Measurements from ENCODE around the gene GAPT.
"Not testable (repeated sequence)": the region's sequence is repeated elsewhere in the genome, so short reads cannot be mapped to it uniquely, and the experiment has no call there.

Gene GAPT

DNA sequence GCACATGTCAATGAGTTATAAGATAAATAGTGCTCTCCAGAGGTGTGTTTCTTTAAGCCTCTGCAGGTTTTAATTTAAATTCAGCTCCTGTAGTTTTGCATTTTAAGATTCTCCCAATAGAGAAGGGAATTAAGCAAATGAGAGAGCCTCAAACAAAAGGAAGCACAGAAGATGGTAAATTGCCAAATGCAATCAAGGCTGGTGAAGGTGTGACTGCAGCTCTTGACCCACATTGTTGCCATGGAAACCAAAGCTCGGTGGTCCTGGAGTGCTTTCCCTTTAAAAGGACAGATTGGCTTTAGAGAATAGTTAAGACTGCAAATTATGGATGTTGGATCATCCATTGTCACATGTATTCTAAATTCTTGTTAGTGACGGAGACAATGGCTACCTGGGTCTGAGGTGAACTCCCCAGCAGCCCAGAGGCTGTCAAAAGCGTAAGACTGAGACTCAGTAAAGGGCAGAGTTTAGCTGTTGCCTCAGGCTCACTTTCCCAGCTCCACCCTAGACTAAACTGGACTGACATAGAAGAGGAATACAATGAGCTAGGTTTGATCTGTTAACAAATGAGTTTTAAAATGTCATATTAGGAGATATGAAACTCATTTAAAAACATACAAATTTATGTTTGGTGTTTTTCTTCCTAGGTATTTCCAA lies 12.3 kb downstream of the GAPT start:
- peaks cover 8% of the 10 kb centered on the region for H3K4me1 Mint-ChIP-seq
- peaks cover 13% of the 10 kb centered on the region for H3K27me3 Mint-ChIP-seq
- CTCF ChIA-PET, result interaction anchor here (0.9 kb wide), 1 partner anchor 9 kb away, joined by 3 read pairs; no protein-coding TSS in a partner anchor
- H3K9me3 Mint-ChIP-seq, result no peaks in the 10 kb centered on the region
- DNase-seq, result no peak
- no peak overlapping the region for H3K4me3 Mint-ChIP-seq
- no peak overlapping the region for H3K27ac Mint-ChIP-seq
- H3K36me3 Mint-ChIP-seq, result no peaks in the 10 kb centered on the region

GRCh38 chr5:58504766-58505165 lies 13.5 kb downstream of the GAPT start:
- Mint-ChIP-seq H3K4me1 (peaks cover 6% of the 10 kb centered on the region), H3K4me3 (no peak overlapping the region), H3K36me3 (no peaks in the 10 kb centered on the region), H3K27ac (no peak overlapping the region), H3K27me3 (peaks cover 11% of the 10 kb centered on the region), H3K9me3 (no peaks in the 10 kb centered on the region)
- CTCF ChIA-PET, result no interaction called here
- no peak for DNase-seq

DNA sequence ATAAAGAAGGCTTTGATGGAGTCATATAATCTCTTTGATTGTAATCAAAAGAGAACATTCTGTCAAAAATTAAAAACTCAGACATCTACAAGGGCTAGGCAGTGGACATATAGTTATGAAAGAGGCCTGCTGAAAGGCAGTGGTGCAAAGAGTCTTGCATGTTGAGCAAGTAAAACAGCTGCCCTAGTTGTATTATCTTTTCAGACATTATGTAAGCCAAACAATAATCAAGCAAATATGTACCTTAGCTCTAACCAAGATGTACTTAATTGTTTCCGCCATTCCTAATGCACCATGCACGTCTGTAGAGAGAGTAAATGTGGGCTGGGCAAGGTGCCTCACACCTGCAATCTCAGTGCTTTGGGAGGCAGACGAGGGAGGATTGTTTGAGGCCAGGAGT lies 14.3 kb downstream of the GAPT start:
- no peak for DNase-seq
- CTCF ChIA-PET, result no interaction called here
- Mint-ChIP-seq H3K4me1 (no peaks in the 10 kb centered on the region), H3K4me3 (no peak overlapping the region), H3K9me3 (no peaks in the 10 kb centered on the region), H3K36me3 (no peaks in the 10 kb centered on the region), H3K27me3 (peaks cover 10% of the 10 kb centered on the region), H3K27ac (no peak overlapping the region)

- no peaks in the 10 kb centered on the region for H3K9me3 Mint-ChIP-seq
- no peak overlapping the region for H3K4me3 Mint-ChIP-seq
- CTCF ChIA-PET, result no interaction called here
- DNase-seq, result no peak
- H3K36me3 Mint-ChIP-seq, result no peaks in the 10 kb centered on the region
- H3K27me3 Mint-ChIP-seq, result peaks cover 10% of the 10 kb centered on the region
- H3K27ac Mint-ChIP-seq, result no peak overlapping the region
- H3K4me1 Mint-ChIP-seq, result no peaks in the 10 kb centered on the region
Observed at GRCh38 chr5:58505971-58506640, 14.9 kb downstream of the GAPT start.

DNA sequence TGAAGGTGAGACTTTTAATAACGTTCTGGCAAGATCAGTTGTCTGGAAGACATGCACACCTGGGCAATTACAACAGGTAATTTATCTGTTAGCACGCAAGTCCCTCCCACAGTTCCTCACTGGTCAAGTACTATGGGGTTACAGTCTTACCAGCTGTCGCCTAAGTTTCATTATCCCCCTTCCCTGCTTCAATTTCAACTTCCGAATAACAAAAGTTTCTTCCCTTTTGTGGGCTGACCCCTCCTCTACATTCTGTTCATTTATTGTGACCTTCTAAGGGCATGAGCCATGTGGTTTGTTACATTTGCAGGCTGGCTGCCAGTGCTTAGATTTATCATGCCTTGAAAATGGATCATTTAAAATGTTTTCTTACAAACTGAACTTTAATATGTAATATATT lies 16.5 kb downstream of the GAPT start:
- CTCF ChIA-PET, result no interaction called here
- Mint-ChIP-seq H3K4me1 (no peaks in the 10 kb centered on the region), H3K9me3 (no peaks in the 10 kb centered on the region), H3K27me3 (peaks cover 10% of the 10 kb centered on the region), H3K36me3 (no peaks in the 10 kb centered on the region), H3K27ac (no peak overlapping the region), H3K4me3 (no peak overlapping the region)
- DNase-seq, result no peak

GRCh38 chr5:58517198-58517597 lies 26.0 kb downstream of the GAPT start:
- Mint-ChIP-seq H3K4me1 (no peaks in the 10 kb centered on the region), H3K27ac (no peak overlapping the region), H3K4me3 (no peak overlapping the region), H3K9me3 (peaks cover 7% of the 10 kb centered on the region), H3K36me3 (no peaks in the 10 kb centered on the region), H3K27me3 (no peaks in the 10 kb centered on the region)
- CTCF ChIA-PET, result no interaction called here
- DNase-seq, result no peak

DNA sequence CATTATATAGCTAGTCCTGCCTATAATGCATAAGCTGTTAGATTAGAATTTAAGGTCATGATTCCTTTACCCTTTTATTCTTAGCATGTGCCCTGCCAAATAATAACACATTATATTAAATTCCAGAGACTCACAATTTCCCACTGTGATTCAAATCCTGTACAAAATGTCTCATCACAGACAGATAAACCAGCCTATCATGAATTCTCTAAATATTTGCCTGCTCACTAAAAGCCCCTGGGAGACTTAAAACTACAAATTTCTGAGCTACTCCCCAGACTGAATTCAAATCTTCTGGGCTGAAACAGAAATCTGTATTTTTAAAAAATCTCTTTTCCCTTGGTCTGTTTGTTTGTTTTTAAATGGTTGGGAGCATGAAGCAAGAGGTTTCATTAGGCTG lies 32.7 kb downstream of the GAPT start:
- H3K27me3 Mint-ChIP-seq, result no peaks in the 10 kb centered on the region
- H3K27ac Mint-ChIP-seq, result no peak overlapping the region
- H3K4me1 Mint-ChIP-seq, result no peaks in the 10 kb centered on the region
- CTCF ChIA-PET, result no interaction called here
- H3K9me3 Mint-ChIP-seq, result no peaks in the 10 kb centered on the region
- no peaks in the 10 kb centered on the region for H3K36me3 Mint-ChIP-seq
- no peak for DNase-seq
- no peak overlapping the region for H3K4me3 Mint-ChIP-seq

- Mint-ChIP-seq H3K36me3 (no peaks in the 10 kb centered on the region), H3K27me3 (no peaks in the 10 kb centered on the region), H3K27ac (no peak overlapping the region), H3K9me3 (no peaks in the 10 kb centered on the region), H3K4me3 (no peak overlapping the region), H3K4me1 (no peaks in the 10 kb centered on the region)
- CTCF ChIA-PET, result no interaction called here
- no peak for DNase-seq
Observed at GRCh38 chr5:58524571-58524970, 33.3 kb downstream of the GAPT start.

GRCh38 chr5:58530942-58531490 lies 39.8 kb downstream of the GAPT start:
- Mint-ChIP-seq H3K4me1 (no peaks in the 10 kb centered on the region), H3K27ac (no peak overlapping the region)

DNA sequence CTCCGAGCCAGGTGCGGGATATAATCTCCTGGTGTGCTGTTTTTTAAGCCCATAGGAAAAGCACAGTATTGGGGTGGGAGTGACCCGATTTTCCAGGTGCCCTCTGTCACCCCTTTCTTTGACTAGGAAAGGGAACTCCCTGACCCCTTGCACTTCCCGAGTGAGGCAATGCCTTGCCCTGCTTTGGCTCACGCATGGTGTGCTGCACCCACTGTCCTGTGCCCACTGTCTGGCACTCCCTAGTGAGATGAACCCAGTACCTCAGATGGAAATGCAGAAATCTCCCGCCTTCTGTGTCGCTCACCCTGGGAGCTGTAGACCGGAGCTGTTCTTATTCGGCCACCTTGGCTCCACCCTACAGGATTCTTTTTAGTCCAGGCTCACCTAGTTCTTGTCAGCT lies 50.7 kb downstream of the GAPT start:
- DNase-seq, H3K4me1 Mint-ChIP-seq, CTCF ChIA-PET, H3K27me3 Mint-ChIP-seq, H3K4me3 Mint-ChIP-seq, H3K36me3 Mint-ChIP-seq, H3K27ac Mint-ChIP-seq, H3K9me3 Mint-ChIP-seq: not testable (repeated sequence)

More at GRCh38 chr5:58530942-58531490, 39.8 kb downstream of the GAPT start:
- DNase-seq, result no peak
- no peak overlapping the region for H3K4me3 Mint-ChIP-seq
- H3K9me3 Mint-ChIP-seq, result no peaks in the 10 kb centered on the region
- H3K27me3 Mint-ChIP-seq, result no peaks in the 10 kb centered on the region
- H3K36me3 Mint-ChIP-seq, result no peaks in the 10 kb centered on the region
- CTCF ChIA-PET, result no interaction called here

- Mint-ChIP-seq H3K27ac (no peak overlapping the region), H3K4me1 (no peaks in the 10 kb centered on the region), H3K27me3 (no peaks in the 10 kb centered on the region), H3K9me3 (peaks cover 3% of the 10 kb centered on the region), H3K36me3 (no peaks in the 10 kb centered on the region), H3K4me3 (no peak overlapping the region)
- CTCF ChIA-PET, result no interaction called here
- DNase-seq, result no peak
Observed at GRCh38 chr5:58542709-58543108, 51.5 kb downstream of the GAPT start.

DNA sequence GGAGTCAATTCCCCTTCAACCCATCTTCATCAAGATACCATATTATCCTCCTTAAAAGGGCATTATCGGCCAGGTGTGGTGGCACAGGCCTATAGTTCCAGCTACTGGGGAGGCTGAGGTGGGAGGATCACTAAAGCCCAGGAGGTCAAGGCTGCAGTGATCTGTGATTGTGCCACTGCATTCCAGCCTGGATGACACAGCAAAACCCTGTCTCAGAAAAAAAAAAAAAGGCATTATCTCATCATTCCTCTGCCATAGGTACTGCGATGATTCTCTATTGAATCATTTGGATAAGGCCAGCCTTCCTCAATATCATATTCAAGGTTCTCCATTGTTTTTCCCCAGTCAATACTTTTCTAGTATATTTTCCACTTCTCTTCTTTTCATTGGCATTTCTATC lies 52.5 kb downstream of the GAPT start:
- CTCF ChIA-PET, result no interaction called here
- no peak overlapping the region for H3K27ac Mint-ChIP-seq

DNA sequence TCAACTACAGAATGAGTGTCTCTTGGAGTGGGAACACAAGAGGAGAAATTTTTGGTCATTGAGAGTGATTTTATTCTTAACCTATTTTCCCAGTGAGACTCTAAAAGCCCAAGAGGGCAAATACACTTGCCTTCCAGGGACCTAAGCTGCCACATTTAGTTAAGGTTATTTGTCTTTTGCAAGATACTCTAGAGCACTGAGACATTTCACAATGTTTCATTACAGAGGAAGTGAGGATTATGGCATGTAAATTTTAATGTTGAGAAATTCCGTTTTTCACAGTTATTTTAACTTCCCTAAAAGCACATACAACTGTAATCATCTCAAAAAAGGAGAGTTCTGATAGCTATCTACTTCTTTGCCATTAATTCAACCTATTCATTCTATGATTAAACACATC lies 53.0 kb downstream of the GAPT start:
- no peaks in the 10 kb centered on the region for H3K4me1 Mint-ChIP-seq
- H3K27me3 Mint-ChIP-seq, result no peaks in the 10 kb centered on the region
- H3K9me3 Mint-ChIP-seq, result peaks cover 3% of the 10 kb centered on the region
- no peak overlapping the region for H3K27ac Mint-ChIP-seq
- no peak overlapping the region for H3K4me3 Mint-ChIP-seq
- H3K36me3 Mint-ChIP-seq, result no peaks in the 10 kb centered on the region
- no peak for DNase-seq
- CTCF ChIA-PET, result no interaction called here

More for the DNA sequence above, 52.5 kb downstream of the GAPT start:
- Mint-ChIP-seq H3K9me3 (peaks cover 3% of the 10 kb centered on the region), H3K36me3 (no peaks in the 10 kb centered on the region), H3K4me3 (no peak overlapping the region), H3K4me1 (no peaks in the 10 kb centered on the region), H3K27me3 (no peaks in the 10 kb centered on the region)
- no peak for DNase-seq

GRCh38 chr5:58544926-58545325 lies 53.7 kb downstream of the GAPT start:
- CTCF ChIA-PET, result no interaction called here
- no peaks in the 10 kb centered on the region for H3K27me3 Mint-ChIP-seq
- no peak for DNase-seq

DNA sequence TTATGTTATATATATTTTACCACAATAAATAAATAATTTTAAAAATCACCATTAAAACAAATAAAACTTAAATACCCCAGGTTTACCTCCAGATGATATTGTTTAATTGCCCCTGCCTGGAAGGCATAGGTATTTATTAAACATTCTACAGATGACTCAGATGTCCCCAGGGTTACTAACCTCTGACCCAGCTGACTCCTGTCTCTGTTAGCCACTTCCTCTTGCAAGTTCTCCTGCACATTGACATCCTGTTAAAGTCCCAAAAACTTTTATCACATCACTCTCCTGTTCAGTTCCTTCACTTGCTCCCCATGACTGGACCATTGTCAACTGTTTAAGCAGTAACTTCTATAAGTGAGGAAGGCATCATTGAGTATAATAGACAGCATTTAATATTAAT lies 54.7 kb downstream of the GAPT start:
- CTCF ChIA-PET, result no interaction called here
- Mint-ChIP-seq H3K9me3 (no peaks in the 10 kb centered on the region), H3K36me3 (no peaks in the 10 kb centered on the region), H3K4me1 (no peaks in the 10 kb centered on the region), H3K27me3 (no peaks in the 10 kb centered on the region), H3K27ac (no peak overlapping the region), H3K4me3 (no peak overlapping the region)
- DNase-seq, result no peak

More at GRCh38 chr5:58544926-58545325, 53.7 kb downstream of the GAPT start:
- Mint-ChIP-seq H3K27ac (no peak overlapping the region), H3K9me3 (no peaks in the 10 kb centered on the region), H3K36me3 (no peaks in the 10 kb centered on the region), H3K4me3 (no peak overlapping the region), H3K4me1 (no peaks in the 10 kb centered on the region)

Measured in activated naive CD4-positive, alpha-beta T cell treated with anti-CD3 and anti-CD28 coated beads, Interleukin-2, amount 10 ng/mL, durations not matched to agents 7 days and 5 days (primary cell).